H4 (cell line): Measurements from ENCODE around the gene LSM5. TPM values are rescaled to one million over a fixed set of nuclear protein-coding genes. Genes with fewer than 3 reads are reported as not detected.
A peak's percentile ranks its signal among the peaks of the same experiment; 100 is the strongest.

Source experiments
- DNase-seq: peaks from one replicate; pipeline ENCODE4 v3.0.0-alpha.2; 2015; ENCODE audit warnings: low spot score
- total RNA-seq: library from RNA; depleted of rRNA; stranded (reverse); fragments of >200 nt; shearing (Covaris generic); gene quantifications from 2 replicates; pipeline ENCODE4 v1.2.3, GENCODE V29; 2014; rRNA removed

The LSM5 gene
- 157 and 290 TPM in 2 replicates for total RNA-seq

- peak; percentile 99 for DNase-seq
These were observed at the start of gene LSM5 for GRCh38 chr7:32490127-32490796. LSM5 (minus strand) TSS chr7:32490380; CDS start chr7:32490365, 15 bp downstream.

DNA sequence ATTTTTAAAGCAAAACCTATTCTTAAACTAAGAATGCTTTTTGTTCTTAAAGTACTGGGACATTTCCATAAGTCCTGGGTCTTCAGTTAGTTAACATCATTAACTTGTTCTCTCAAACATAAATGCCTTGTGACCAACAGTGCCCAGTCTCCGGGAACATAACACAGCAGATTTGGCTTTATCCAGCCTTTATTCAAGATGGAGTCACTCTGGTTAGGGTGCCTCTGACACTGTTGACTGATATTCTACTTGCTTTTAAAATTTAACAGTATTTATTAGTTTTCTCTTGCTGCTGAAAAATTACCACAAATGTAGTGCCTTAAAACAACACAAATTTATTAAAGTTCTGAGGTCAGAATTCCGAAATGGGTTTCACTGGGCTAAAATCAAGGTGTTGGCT lies 49.2 kb upstream of the LSM5 start:
- DNase-seq, result no peak

- DNase-seq, result no peak
These were observed 47.6 kb upstream of the LSM5 start for GRCh38 chr7:32537760-32538159.

GRCh38 chr7:32536585-32536984 lies 46.4 kb upstream of the LSM5 start:
- peak; percentile 88 for DNase-seq

GRCh38 chr7:32536016-32536415 lies 45.8 kb upstream of the LSM5 start:
- no peak for DNase-seq

DNA sequence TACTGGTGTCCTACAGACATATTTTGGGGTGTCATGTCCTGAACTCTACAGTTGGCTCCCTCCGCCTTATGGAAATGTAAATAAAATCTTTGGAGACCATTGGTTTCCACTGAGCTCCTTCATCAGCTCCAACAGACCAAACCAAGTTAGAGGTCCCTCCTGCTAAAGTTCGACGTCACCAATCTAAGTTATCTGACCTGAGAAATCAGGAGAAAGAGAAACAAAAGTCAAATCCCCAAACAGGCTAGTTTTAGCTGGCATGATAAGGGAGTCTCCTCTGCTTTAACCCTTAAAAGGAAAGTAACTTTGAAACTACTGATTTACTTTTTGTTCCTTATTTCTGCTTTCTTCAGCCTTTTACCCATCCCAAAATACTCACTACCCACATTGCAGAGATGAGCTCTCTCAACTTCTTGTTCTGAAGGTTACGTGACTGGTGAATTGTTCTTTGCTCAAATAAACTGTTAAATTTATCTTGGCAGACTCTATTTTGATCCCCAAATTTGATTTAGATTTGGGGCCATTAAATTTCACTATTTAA lies 45.1 kb upstream of the LSM5 start:
- no peak for DNase-seq

DNA sequence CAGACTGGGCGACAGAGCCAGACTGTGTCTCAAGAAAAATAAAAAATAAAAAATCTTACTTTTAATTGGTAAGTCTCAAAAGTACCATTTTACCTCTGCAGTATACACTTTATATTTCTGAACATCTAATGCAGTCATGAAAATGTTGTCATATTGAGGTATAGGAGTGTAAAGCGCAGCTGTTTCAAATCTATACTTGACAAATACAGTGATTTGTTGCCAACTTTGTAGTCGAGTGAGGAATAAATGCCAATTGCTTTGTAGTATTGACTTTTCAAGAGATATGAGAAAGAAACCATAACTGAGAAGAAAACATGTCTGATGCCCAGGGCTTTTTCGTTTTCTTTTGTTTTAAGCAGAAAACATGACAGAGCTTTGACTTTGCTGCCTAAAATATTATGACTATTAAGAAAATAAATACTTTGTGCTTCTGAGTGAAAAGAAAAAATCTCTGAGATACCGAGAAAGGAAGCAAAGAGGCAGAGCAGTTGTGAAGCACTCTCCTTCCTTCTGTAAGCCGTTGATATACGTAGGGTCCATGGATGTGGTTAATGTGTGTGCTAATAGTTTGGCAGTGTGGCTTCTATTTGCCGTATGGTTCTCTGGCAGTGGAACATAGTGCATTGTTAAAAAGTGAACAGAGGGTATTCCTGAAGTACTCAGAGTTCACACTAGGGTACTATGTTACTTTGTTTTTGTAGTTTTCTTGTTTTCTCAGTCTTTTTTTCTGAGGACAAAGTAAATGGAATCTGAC lies 43.3 kb upstream of the LSM5 start:
- no peak for DNase-seq

DNA sequence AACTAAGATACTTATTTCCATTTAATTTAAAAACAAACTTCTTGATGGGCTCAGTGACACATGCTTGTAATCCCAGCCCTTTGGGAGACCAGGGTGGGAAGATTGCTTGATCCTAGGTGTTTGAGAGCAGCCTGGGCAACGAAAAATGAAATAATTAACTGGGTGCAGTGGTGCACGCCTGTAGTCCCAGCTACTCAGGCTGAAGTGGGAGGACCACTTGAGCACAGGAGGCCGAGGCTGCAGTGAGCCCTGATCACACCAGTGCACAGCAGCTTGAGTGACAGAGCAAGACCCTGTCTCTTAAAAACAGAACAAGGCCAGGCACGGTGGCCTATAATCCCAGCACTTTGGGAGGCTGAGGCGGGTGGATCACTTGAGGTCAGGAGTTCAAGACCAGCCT lies 42.5 kb upstream of the LSM5 start:
- no peak for DNase-seq

DNA sequence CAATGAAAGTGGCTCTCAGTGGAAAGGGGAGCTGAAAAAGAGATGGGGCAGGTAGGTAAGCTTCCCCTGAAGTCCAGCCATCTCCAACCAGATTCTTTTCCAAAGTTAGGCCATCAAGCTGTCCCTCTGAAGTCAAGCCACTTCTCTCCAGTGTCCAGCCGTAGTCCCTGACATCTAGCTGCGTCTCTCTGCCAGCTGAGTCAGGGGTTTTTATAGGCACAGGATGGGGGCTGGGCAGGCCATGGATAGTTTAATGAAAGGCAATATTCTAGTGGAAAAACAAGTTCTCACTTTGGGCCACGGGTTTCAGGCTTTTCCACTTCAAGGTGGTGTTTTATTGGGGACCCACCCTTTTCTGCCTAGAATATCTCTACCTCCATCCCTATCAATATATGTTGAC lies 41.9 kb upstream of the LSM5 start:
- no peak for DNase-seq

GRCh38 chr7:32531402-32531801 lies 41.2 kb upstream of the LSM5 start:
- no peak for DNase-seq

- no peak for DNase-seq
These were observed 35.7 kb upstream of the LSM5 start for GRCh38 chr7:32525839-32526238.

- DNase-seq, result no peak
These were observed 34.5 kb upstream of the LSM5 start for GRCh38 chr7:32524631-32525030.

- DNase-seq, result no peak
These were observed 32.8 kb upstream of the LSM5 start for GRCh38 chr7:32522746-32523530.

DNA sequence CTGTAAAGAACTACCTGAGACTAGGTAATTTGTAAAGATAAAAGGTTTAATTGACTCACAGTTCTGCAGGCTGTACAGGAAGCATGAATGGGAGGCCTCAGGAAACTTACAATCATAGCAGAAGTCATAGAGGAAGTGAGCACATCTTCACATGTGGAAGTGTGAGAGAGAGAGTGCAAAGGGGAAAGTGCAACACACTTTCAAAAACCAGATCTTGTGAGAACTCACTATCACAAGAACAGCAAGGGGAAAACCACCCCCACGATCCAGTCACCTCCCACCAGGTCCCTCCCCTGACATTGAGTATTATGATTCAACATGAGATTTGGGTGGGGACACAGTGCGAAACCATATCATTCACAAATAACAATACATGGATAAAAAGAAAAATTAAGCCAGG lies 29.6 kb upstream of the LSM5 start:
- DNase-seq, result no peak

GRCh38 chr7:32518534-32519140 lies 28.5 kb upstream of the LSM5 start:
- peak; percentile 78 for DNase-seq

DNA sequence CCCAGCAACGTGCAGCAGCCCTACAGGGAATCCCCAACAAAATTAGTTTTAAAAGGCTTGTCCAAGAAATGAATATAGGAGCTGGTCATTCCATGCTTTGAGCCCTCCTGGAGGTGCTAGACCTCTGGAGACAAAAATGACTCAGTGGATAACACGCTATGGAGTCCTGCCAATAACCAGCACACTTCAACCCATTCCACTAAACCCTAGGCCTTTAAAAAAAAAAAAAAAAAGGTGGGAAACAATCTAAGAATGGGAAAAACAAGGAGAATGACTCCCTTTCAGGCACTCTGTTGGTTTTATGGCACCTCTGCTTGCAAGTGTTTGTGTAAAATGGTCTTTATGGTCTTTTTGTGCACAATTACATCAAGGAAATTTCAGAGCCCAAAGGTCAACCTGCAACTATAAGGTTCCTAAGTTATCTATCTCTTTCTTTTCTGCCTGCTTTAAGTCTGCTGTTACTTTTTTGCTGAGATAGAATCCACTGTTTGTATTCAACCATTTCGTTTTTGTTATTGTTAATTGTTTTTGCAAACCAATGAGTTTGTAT lies 26.4 kb upstream of the LSM5 start:
- no peak for DNase-seq

GRCh38 chr7:32515890-32516550 lies 25.8 kb upstream of the LSM5 start:
- no peak for DNase-seq

DNA sequence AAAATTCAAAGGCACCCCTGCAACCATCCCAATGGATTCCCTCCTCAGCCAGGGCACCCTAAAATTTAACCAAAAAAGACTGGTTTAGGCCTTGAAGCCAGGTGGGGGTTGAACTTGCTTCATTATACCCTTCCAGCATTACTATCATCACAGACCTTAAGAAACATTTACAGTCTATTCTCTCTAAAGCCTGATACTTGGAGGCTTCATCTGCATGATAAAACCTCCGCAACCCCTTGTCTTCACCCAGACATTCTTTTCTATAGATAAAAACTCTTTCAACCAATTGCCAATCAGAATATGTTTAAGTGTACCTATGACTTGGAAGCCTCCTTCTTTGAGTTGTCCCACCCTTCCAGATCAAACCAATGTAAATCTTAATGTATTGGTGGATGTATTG lies 23.0 kb upstream of the LSM5 start:
- DNase-seq, result no peak

- DNase-seq, result no peak
These were observed 21.6 kb upstream of the LSM5 start for GRCh38 chr7:32511791-32512190.

GRCh38 chr7:32507414-32507813 lies 17.2 kb upstream of the LSM5 start:
- DNase-seq, result peak; percentile 49
